ENCODE measurements around the gene TMED7. TPM values are rescaled to one million over a fixed set of nuclear protein-coding genes. Genes with fewer than 3 reads are reported as not detected.

Gene TMED7
- total RNA-seq, 1 experiment from 2014 or later: 86.5 TPM

- peaks cover 12% of the 10 kb centered on the region for H3K9me3 Mint-ChIP-seq
- POLR2A ChIA-PET: interaction anchor here (0.7 kb wide), 1 partner anchor 263 kb away, joined by 3 read pairs; no protein-coding TSS in a partner anchor
- no peak for DNase-seq (ENCODE audit: low spot score)
- peaks cover 4% of the 10 kb centered on the region for H3K36me3 Mint-ChIP-seq
- H3K4me1 Mint-ChIP-seq: peaks cover 13% of the 10 kb centered on the region
- CTCF ChIA-PET: interaction anchor here (0.6 to 2.3 kb wide), 43 partner anchors 10 to 502 kb away, joined by 3 to 73 read pairs (median 5); partner anchors contain the start of genes CCDC112, CDO1, FEM1C and LVRN
- H3K27me3 Mint-ChIP-seq (ENCODE audit: low read depth): no peaks in the 10 kb centered on the region
- no peak for ATAC-seq
- TF ChIP-seq ZNF416 (CRISPR knock-in tag; IDR thresholded peaks at IDR 0.05) (no peak), IRF2 (CRISPR knock-in tag; IDR thresholded peaks at IDR 0.05; ENCODE audit: borderline replicate concordance, low read depth) (no peak), TEAD4 (CRISPR knock-in tag; IDR thresholded peaks at IDR 0.05) (no peak), ZNF317 (CRISPR knock-in tag; IDR thresholded peaks at IDR 0.05; ENCODE audit: borderline replicate concordance, low read depth) (no peak), CREM (CRISPR knock-in tag; IDR thresholded peaks at IDR 0.05) (no peak), NR3C1 (CRISPR knock-in tag; conservative IDR thresholded peaks at IDR 0.05; ENCODE audit: low read depth) (no peak), ZNF532 (CRISPR knock-in tag; IDR thresholded peaks at IDR 0.05; ENCODE audit: borderline replicate concordance) (no peak), MLX (CRISPR knock-in tag; IDR thresholded peaks at IDR 0.05) (no peak), OVOL2 (CRISPR knock-in tag; IDR thresholded peaks at IDR 0.05; ENCODE audit: borderline replicate concordance) (no peak), ZNF425 (CRISPR knock-in tag; conservative IDR thresholded peaks at IDR 0.05) (no peak), ZBTB21 (CRISPR knock-in tag; IDR thresholded peaks at IDR 0.05; ENCODE audit: borderline replicate concordance) (no peak), ATF1 (CRISPR knock-in tag; IDR thresholded peaks at IDR 0.05) (no peak)
- TF ChIP-seq, protein P1, sequence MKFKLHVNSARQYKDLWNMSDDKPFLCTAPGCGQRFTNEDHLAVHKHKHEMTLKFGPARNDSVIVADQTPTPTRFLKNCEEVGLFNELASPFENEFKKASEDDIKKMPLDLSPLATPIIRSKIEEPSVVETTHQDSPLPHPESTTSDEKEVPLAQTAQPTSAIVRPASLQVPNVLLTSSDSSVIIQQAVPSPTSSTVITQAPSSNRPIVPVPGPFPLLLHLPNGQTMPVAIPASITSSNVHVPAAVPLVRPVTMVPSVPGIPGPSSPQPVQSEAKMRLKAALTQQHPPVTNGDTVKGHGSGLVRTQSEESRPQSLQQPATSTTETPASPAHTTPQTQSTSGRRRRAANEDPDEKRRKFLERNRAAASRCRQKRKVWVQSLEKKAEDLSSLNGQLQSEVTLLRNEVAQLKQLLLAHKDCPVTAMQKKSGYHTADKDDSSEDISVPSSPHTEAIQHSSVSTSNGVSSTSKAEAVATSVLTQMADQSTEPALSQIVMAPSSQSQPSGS (CRISPR knock-in tag; IDR thresholded peaks at IDR 0.05; ENCODE audit: borderline replicate concordance, low read depth): no peak
- no peak overlapping the region for H3K4me3 Mint-ChIP-seq
- no peak overlapping the region for H3K27ac Mint-ChIP-seq
Measured at GRCh38 chr5:115575167-115576070, 50.4 kb downstream of the TMED7 start.

DNA sequence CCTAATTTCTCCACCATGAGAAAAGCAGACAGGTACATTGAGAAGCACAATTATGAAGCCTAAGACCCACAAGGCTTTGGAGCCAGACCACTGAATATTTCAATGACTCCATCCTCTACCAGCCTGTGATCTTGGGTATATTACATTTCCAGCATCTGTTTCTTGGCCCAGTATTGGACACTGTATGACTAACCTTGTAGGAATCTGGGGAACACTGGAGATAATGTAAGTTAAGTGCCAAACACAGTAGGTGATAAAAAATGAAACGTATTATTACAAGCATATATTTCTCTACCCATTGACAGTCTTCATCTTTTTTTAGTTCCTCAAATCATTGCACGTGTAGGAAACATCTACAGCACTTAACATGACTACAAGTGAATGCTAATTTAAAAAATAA, 52.7 kb downstream of the TMED7 start:
- Mint-ChIP-seq H3K9me3 (peaks cover 12% of the 10 kb centered on the region), H3K27ac (no peak overlapping the region), H3K4me3 (no peak overlapping the region), H3K36me3 (peaks cover 4% of the 10 kb centered on the region), H3K27me3 (ENCODE audit: low read depth) (no peaks in the 10 kb centered on the region), H3K4me1 (peaks cover 13% of the 10 kb centered on the region)
- ATAC-seq (no peak), DNase-seq (ENCODE audit: low spot score) (no peak)
- CTCF ChIA-PET: interaction anchor here (2.1 to 2.5 kb wide), 2 partner anchors 23 to 264 kb away, joined by 10 to 21 read pairs; no protein-coding TSS in a partner anchor
- POLR2A ChIA-PET: no interaction called here
- no peak for TF ChIP-seq SP1 (CRISPR knock-in tag; conservative IDR thresholded peaks at IDR 0.05)
